HG03139 (cell line): Measurements from ENCODE around the gene GPR162.

Experiments used
- ATAC-seq: cut with Tn5 transposase; IDR thresholded peaks from one replicate; pipeline ENCODE4 v1.9.1; 2021; ENCODE audit not compliant: unreplicated experiment

GPR162 gene

GRCh38 chr12:6786416-6787094 lies 35.1 kb upstream of the GPR162 start:
- no peak for ATAC-seq

GRCh38 chr12:6787309-6787708 lies 34.3 kb upstream of the GPR162 start:
- ATAC-seq = no peak

DNA sequence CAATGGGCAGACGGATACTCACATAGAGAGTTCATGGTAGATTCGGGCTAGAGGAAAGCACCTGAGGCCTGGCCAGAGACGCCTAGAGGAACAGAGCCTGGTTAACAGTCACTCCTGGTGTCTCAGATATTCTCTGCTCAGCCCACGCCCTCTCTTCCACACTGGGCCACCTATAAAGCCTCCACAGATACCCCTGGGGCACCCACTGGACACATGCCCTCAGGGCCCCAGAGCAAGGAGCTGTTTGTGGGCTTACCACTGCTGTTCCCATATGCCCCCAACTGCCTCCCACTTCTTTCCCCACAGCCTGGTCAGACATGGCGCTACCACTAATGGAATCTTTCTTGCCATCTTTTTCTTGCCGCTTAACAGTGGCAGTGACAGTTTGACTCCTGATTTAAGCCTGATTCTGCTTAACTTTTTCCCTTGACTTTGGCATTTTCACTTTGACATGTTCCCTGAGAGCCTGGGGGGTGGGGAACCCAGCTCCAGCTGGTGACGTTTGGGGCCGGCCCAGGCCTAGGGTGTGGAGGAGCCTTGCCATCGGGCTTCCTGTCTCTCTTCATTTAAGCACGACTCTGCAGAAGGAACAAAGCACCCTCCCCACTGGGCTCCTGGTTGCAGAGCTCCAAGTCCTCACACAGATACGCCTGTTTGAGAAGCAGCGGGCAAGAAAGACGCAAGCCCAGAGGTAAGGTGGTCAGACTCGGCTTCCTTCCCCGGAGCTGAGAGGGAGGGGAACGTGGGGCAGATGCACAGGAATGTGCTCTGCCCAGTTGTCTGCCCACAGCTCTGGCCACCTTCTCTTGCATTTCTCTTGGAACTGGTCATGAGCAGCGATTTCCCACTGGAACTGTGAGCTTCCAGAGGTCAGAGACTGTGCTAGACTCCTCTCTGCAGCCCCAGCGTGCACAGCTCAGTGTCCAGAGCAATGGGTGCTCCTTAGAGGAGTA lies 32.4 kb upstream of the GPR162 start, which contains the start of gene CD4:
TSS of gene CD4 (plus strand) at position 557 of the 953 bp plus-strand sequence. CDS start 10,611 bp downstream, outside the sequence.
- no peak for ATAC-seq

GRCh38 chr12:6790496-6791150 lies 31.0 kb upstream of the GPR162 start:
- no peak for ATAC-seq

DNA sequence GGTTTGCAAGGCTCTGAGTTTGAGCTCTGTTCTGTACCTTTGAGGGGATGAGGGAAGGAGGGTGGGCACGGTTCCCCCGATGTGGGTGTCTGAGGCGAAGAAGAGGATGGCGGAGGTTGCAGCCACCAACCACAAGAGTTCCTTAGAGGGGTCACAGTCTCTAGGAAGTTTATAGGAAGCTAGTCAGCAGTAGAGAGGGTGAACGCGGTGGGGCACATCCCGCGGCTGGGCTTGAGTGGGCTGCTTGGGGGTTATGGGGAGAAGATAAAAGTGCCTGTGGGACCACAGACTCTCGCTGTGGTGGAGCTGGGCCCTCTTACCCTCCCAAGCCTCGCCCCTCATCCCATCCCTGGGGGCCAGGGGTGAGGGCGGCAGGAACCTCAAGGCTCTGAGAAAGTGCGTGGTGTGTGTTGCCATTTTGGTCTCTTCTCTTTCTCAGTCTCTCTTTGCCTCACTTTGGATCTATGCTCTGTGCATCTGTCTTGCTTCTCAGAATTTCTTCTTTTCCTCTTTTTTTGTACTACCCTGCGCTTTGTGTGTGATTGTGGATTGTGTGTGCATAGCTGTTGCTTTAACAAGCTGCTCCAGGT lies 29.6 kb upstream of the GPR162 start:
- ATAC-seq = no peak

DNA sequence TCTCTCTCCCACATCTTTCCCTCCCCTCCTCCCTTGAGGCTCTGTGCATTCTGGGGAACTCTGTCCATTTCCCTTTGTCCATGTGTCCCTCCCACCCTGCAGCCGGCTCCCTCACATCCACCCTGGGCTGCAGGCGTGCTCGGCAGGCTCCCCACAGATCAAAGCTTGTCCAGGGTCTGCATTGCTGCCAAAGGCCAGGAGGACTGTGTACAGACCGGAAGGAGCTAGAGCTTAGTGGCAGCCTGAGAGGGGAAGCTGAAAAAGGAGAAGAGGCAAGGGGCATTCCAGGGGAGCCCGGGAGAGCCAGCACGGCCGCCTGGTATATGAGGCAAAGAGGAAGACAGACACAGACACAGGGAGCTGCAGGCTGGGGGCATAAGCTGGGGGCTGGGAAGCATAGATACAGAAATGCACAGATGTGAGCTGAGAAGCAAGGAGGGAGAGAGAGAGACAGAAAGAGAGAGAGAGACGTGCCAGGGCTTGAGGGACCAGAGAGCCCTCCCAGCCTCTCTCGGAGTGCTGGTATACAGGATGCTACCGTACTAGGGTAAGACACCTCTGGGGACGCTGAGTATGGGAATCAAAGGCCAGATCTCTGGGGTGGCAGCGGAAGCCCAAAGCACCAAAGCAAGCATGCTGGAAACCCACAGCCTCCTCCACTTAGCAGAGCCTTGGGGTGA lies 29.0 kb upstream of the GPR162 start:
- ATAC-seq = no peak

- ATAC-seq = no peak
Measured at GRCh38 chr12:6795088-6795487, 26.5 kb upstream of the GPR162 start.

DNA sequence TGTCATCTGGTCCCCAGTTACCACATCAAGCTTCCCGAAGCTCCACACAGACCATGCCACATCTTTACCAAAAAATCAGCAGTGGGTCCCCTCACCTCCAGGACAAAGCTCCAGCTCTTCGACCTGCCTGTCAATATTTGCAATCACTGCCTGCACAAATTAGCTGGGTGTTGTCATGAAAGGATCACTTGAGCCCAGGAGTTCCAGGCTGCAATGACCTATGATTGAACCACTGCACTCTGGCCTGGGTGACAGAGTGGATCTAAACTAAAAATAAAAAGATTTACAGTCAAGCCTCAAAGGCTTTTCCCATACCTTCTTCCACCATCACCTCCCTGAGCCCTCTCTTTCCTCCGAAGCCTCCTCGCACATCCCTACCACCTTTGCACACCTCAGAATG lies 25.0 kb upstream of the GPR162 start:
- ATAC-seq = no peak

- no peak for ATAC-seq
Measured at GRCh38 chr12:6799147-6799546, 22.5 kb upstream of the GPR162 start.

DNA sequence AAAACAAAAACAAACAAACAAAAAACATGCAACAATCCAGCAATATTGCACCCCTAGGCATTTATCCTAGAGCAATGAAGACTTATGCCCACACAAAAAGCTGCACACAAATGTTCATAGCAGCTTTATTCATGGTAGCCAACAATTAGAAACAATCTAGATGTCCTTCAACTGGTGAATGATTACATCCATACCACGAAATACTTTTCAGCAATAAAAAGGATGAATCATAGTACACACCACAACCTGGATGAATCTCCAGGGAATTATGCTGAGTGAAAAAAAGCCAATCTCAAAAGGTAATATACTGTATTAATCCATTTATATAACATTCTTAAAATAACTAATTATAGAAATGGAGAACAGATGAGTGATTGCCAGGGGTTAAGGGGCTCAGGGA lies 14.5 kb upstream of the GPR162 start:
- no peak for ATAC-seq

GRCh38 chr12:6809056-6809455 lies 12.6 kb upstream of the GPR162 start:
- no peak for ATAC-seq

- ATAC-seq = no peak
Measured at GRCh38 chr12:6810758-6811157, 10.9 kb upstream of the GPR162 start.

GRCh38 chr12:6813363-6813762 lies 8.3 kb upstream of the GPR162 start:
- no peak for ATAC-seq

GRCh38 chr12:6816598-6816997 lies 5.0 kb upstream of the GPR162 start:
- no peak for ATAC-seq

GRCh38 chr12:6817098-6817497 lies 4.5 kb upstream of the GPR162 start:
- ATAC-seq = no peak

DNA sequence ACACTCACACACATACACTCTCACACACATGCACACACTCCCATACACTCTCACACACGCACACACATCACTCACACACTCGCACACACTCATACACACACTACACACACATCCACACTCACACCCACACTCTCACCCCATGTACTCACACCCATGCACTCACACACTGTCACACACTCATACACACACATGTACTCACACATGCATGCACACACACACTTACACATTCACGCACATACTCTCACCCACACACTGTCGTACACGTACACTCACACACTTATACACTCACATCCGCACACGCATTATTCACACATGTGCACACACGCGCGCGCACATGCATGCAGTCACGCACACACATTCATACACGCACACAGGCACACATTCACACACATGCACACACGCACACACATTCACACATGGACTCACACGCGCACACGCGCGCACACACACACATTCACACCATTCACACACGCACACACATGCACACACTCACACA lies 3.9 kb upstream of the GPR162 start:
- no peak for ATAC-seq

DNA sequence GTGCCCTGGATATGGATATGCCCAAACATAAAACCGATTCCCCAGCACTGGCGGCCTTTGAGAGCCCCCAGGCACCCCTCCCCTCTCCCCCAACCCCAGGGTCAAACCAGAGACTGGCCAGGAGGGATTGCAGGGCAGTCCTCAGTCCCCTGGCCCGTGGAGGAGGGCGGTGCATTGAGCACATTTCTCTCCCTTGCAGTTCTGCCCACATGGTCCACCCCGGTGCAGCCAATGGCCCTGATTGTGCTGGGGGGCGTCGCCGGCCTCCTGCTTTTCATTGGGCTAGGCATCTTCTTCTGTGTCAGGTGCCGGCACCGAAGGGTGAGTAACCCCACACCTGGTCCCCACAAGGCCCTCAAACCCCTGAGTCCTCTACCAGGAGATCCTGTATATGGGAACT lies 3.4 kb upstream of the GPR162 start:
- no peak for ATAC-seq

DNA sequence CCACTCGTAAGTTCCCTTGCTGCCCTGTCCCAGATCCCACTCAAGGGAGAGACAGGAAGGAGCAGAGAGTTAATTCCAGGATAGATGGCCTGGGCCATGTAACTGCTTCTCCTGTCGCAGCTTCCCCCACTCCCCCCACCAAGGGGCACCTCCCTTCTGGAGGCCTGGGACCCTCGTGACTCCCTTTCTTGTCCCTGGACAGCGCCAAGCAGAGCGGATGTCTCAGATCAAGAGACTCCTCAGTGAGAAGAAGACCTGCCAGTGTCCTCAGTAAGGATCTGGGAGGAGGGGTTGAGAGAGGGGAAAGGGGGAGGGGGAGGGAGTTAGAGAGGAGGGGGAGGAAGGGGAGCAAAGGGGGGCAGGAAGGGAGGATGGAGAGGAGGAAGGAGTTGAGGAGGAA lies 3.0 kb upstream of the GPR162 start:
- ATAC-seq = no peak

DNA sequence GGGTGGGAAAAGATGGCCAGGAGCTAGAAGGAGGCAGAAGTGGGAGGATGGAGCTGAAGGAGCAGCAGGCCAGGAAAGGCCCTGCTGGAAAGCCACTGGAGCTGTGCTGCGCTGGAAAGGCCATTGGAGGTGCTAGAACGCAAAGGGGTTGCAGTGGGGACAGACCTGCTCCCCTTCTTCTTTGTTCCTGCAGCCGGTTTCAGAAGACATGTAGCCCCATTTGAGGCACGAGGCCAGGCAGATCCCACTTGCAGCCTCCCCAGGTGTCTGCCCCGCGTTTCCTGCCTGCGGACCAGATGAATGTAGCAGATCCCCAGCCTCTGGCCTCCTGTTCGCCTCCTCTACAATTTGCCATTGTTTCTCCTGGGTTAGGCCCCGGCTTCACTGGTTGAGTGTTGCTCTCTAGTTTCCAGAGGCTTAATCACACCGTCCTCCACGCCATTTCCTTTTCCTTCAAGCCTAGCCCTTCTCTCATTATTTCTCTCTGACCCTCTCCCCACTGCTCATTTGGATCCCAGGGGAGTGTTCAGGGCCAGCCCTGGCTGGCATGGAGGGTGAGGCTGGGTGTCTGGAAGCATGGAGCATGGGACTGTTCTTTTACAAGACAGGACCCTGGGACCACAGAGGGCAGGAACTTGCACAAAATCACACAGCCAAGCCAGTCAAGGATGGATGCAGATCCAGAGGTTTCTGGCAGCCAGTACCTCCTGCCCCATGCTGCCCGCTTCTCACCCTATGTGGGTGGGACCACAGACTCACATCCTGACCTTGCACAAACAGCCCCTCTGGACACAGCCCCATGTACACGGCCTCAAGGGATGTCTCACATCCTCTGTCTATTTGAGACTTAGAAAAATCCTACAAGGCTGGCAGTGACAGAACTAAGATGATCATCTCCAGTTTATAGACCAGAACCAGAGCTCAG lies 2.3 kb upstream of the GPR162 start:
- no peak for ATAC-seq
